Astrocyte (in vitro differentiated cells and primary cell): ENCODE results near the gene MOV10L1. TPM values are rescaled to one million over a fixed set of nuclear protein-coding genes. Genes with fewer than 3 reads are reported as not detected.
A peak's percentile ranks its signal among the peaks of the same experiment; 100 is the strongest.

Source experiments
- DNase-seq: peaks from one replicate; pipeline ENCODE4 v3.0.0-alpha.2; 2010; ENCODE audit warnings: low read depth
- FAIRE-seq: peaks from 2 replicates; lab custom pipeline; 2011; peaks lifted over from hg19 to GRCh38; lab: Jason Lieb, UNC
- H2AFZ ChIP-seq: 2 replicates; pipeline ENCODE4 v1.6.0; 2012; ENCODE audit warnings: low read depth, low read length, inconsistent platforms
- H3K27ac ChIP-seq: 2 replicates; pipeline ENCODE4 v1.5.1; 2011; ENCODE audit warnings: low read depth, low read length, inconsistent platforms
- H3K27me3 ChIP-seq: 2 replicates; pipeline ENCODE4 v1.6.0; 2011; ENCODE audit warnings: low read length, inconsistent platforms; ENCODE audit not compliant: insufficient read depth
- H3K36me3 ChIP-seq: 2 replicates; pipeline ENCODE4 v1.5.1; 2011; ENCODE audit warnings: low read length, inconsistent platforms; ENCODE audit not compliant: insufficient read depth
- H3K4me1 ChIP-seq: 2 replicates; pipeline ENCODE4 v1.5.1; 2011; ENCODE audit warnings: low read length, inconsistent platforms; ENCODE audit not compliant: insufficient read depth
- H3K4me2 ChIP-seq: 2 replicates; pipeline ENCODE4 v1.6.0; 2012; ENCODE audit warnings: low read length, inconsistent platforms
- H3K4me3 ChIP-seq: 2 replicates; pipeline ENCODE4 v1.5.1; 2011; ENCODE audit warnings: low read depth, mild to moderate bottlenecking, low read length, inconsistent platforms; ENCODE audit not compliant: insufficient read depth
- H3K79me2 ChIP-seq: 2 replicates; pipeline ENCODE4 v1.6.0; 2012; ENCODE audit warnings: mild to moderate bottlenecking, low read length, inconsistent platforms; ENCODE audit not compliant: insufficient read depth
- H3K9ac ChIP-seq: 2 replicates; pipeline ENCODE4 v1.6.0; 2012; ENCODE audit warnings: mild to moderate bottlenecking, low read length, inconsistent platforms
- H3K9me3 ChIP-seq: 2 replicates; pipeline ENCODE4 v1.5.1; 2012; ENCODE audit warnings: low read depth, mild to moderate bottlenecking, low read length, inconsistent platforms; ENCODE audit not compliant: insufficient read depth
- H4K20me1 ChIP-seq: 2 replicates; pipeline ENCODE4 v1.6.0; 2012; ENCODE audit warnings: low read length, inconsistent platforms; ENCODE audit not compliant: insufficient read depth
- H3K27ac Mint-ChIP-seq: one replicate; pipeline ENCODE4 v1.8.0; 2021; ENCODE audit warnings: mild to moderate bottlenecking, mixed read lengths; ENCODE audit not compliant: unreplicated experiment
- H3K27me3 Mint-ChIP-seq: one replicate; pipeline ENCODE4 v1.8.0; 2021; ENCODE audit warnings: low read depth, mixed read lengths; ENCODE audit not compliant: unreplicated experiment
- H3K36me3 Mint-ChIP-seq: one replicate; pipeline ENCODE4 v1.8.0; 2021; ENCODE audit warnings: low read depth, mixed read lengths; ENCODE audit not compliant: unreplicated experiment
- H3K4me1 Mint-ChIP-seq: one replicate; pipeline ENCODE4 v1.8.0; 2021; ENCODE audit warnings: low read depth, mixed read lengths; ENCODE audit not compliant: unreplicated experiment
- H3K4me3 Mint-ChIP-seq: one replicate; pipeline ENCODE4 v1.8.0; 2021; ENCODE audit warnings: mild to moderate bottlenecking, moderate library complexity, mixed read lengths; ENCODE audit not compliant: unreplicated experiment
- H3K9me3 Mint-ChIP-seq: one replicate; pipeline ENCODE4 v1.8.0; 2021; ENCODE audit warnings: mild to moderate bottlenecking, mixed read lengths; ENCODE audit not compliant: unreplicated experiment
- EZH2 ChIP-seq: IDR thresholded peaks from 2 replicates; pipeline ENCODE4 v1.6.1; 2012; ENCODE audit warnings: mild to moderate bottlenecking, low read length, inconsistent platforms; ENCODE audit not compliant: insufficient read depth
- total RNA-seq: library from RNA; stranded (reverse); gene quantifications from 2 replicates; pipeline ENCODE4 v1.2.1, GENCODE V29; 2021
- TF ChIP-seq, protein P1 (sequence below): IDR thresholded peaks from 2 replicates; pipeline ENCODE4 v1.5.1; 2011; ENCODE audit warnings: low read depth, mild to moderate bottlenecking, inconsistent platforms, low read length, moderate library complexity; ENCODE audit not compliant: insufficient read depth

The MOV10L1 gene
- total RNA-seq, 1 donor from 2014 or later, result 0.61 TPM

DNA sequence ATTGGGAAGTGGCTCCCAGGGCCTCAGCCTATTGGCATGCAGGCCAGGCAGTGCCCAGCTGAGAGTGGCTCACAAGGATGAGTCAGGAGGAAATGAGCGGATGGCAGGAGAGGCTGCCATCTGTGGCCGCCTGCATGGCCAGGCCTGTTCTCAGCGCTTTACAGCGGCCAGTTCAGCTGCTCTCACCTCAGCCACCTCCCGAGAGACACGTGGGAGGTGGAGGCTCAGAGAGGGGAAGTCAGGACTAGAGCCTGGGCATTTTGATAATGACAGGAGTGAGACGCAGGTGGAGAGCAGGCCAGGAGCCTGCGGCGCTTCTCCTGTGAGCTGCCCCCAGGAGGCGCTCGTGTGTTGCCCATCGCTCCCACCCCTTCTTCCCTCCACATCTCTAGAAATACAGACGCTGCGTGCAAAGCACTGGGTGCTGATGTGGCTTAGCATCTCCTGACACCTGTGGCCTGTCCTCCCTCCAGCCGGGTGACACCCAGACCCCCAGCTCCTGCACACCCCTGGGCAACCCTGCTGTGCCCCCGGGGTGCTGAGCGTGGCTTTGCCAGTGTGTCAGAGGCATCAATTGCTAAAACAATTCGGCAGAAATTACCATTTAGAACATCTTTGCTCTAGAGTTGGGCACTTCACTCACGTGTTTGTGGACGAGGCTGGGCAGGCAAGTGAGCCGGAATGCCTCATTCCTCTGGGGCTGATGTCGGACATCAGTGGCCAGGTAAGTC lies 59.4 kb downstream of the MOV10L1 start:
- Mint-ChIP-seq H3K36me3 (no peaks in the 10 kb centered on the region), H3K27me3 (peaks cover 18% of the 10 kb centered on the region), H3K4me1 (peaks cover 9% of the 10 kb centered on the region), H3K4me3 (no peak overlapping the region), H3K27ac (peak overlapping the region; percentile 18), H3K9me3 (no peaks in the 10 kb centered on the region)
- Histone ChIP-seq H3K36me3 (no peaks in the 10 kb centered on the region), H3K79me2 (no peaks in the 10 kb centered on the region), H3K27ac (no peak overlapping the region), H4K20me1 (peaks cover 2% of the 10 kb centered on the region), H2AFZ (peak overlapping the region; percentile 47), H3K4me1 (peaks cover 8% of the 10 kb centered on the region), H3K4me3 (no peak overlapping the region), H3K9ac (no peak overlapping the region), H3K27me3 (no peaks in the 10 kb centered on the region), H3K9me3 (no peaks in the 10 kb centered on the region), H3K4me2 (no peak overlapping the region)
- FAIRE-seq, result no peak
- DNase-seq, result peak; percentile 20
- no peak for TF ChIP-seq EZH2
- TF ChIP-seq, protein P1, sequence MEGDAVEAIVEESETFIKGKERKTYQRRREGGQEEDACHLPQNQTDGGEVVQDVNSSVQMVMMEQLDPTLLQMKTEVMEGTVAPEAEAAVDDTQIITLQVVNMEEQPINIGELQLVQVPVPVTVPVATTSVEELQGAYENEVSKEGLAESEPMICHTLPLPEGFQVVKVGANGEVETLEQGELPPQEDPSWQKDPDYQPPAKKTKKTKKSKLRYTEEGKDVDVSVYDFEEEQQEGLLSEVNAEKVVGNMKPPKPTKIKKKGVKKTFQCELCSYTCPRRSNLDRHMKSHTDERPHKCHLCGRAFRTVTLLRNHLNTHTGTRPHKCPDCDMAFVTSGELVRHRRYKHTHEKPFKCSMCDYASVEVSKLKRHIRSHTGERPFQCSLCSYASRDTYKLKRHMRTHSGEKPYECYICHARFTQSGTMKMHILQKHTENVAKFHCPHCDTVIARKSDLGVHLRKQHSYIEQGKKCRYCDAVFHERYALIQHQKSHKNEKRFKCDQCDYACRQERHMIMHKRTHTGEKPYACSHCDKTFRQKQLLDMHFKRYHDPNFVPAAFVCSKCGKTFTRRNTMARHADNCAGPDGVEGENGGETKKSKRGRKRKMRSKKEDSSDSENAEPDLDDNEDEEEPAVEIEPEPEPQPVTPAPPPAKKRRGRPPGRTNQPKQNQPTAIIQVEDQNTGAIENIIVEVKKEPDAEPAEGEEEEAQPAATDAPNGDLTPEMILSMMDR, result peak; percentile 49

DNA sequence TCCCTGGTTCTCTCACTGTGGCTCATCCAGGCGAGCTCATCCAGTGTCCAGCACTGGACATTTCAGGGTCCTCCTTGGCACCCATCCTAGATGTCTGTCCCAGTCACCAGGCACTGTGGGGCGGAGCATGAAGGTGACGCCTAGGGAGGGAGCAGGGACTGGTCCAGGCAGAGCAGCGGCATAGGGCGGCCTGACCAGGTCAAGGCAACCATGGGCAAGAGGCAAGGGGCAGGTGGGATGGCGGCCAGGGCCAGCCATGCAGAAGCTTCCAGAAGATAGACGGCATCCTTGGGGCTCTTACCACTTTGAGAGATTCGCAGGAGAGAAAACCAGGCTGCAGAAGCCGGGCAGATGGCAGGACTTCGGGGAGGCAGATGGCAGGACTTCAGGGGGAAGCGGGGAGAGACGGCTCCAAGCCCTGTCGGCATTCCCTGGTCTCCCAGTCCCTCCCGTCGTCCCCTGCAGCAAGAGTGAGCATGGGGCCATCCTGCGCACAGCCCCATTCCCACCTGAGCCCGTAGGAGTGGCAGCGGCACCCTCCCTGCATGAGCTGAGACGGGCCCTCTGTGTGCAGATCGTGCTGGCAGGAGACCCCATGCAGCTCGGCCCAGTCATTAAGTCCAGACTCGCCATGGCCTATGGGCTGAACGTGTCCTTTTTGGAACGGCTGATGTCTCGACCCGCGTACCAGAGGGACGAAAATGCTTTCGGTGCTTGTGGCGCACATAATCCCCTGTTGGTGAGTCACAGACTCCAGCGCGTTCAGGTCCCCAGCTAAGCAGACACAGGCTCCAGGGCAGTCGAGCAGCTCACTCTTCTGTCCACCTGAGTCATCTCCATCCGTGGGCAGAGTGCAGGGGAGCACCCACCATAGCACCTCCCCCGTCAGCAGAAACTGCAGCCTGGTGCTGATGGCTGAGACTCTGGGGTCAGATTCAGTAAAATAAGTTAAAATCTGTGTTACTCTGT lies 60.6 kb downstream of the MOV10L1 start:
- Mint-ChIP-seq H3K27ac (no peak overlapping the region), H3K9me3 (no peaks in the 10 kb centered on the region), H3K4me1 (peaks cover 9% of the 10 kb centered on the region), H3K27me3 (peaks cover 17% of the 10 kb centered on the region), H3K4me3 (no peak overlapping the region), H3K36me3 (no peaks in the 10 kb centered on the region)
- DNase-seq (peak; percentile 10), FAIRE-seq (no peak)
- Histone ChIP-seq H3K9me3 (no peaks in the 10 kb centered on the region), H3K27ac (no peak overlapping the region), H3K4me1 (peaks cover 8% of the 10 kb centered on the region), H3K4me3 (no peak overlapping the region), H3K36me3 (no peaks in the 10 kb centered on the region), H2AFZ (no peak overlapping the region), H4K20me1 (peaks cover 2% of the 10 kb centered on the region), H3K4me2 (no peak overlapping the region), H3K27me3 (no peaks in the 10 kb centered on the region), H3K9ac (no peak overlapping the region), H3K79me2 (no peaks in the 10 kb centered on the region)
- TF ChIP-seq, protein P1, result no peak
- TF ChIP-seq EZH2, result no peak
